HG03354 (cell line): Measurements from ENCODE around the gene TBC1D13.
"Not testable (repeated sequence)": the region's sequence is repeated elsewhere in the genome, so short reads cannot be mapped to it uniquely, and the experiment has no call there.

Source experiments
- ATAC-seq: cut with Tn5 transposase; IDR thresholded peaks from one replicate; pipeline ENCODE4 v1.9.1; 2021; ENCODE audit warnings: mild to moderate bottlenecking; ENCODE audit not compliant: unreplicated experiment, poor library complexity, severe bottlenecking

TBC1D13 gene

DNA sequence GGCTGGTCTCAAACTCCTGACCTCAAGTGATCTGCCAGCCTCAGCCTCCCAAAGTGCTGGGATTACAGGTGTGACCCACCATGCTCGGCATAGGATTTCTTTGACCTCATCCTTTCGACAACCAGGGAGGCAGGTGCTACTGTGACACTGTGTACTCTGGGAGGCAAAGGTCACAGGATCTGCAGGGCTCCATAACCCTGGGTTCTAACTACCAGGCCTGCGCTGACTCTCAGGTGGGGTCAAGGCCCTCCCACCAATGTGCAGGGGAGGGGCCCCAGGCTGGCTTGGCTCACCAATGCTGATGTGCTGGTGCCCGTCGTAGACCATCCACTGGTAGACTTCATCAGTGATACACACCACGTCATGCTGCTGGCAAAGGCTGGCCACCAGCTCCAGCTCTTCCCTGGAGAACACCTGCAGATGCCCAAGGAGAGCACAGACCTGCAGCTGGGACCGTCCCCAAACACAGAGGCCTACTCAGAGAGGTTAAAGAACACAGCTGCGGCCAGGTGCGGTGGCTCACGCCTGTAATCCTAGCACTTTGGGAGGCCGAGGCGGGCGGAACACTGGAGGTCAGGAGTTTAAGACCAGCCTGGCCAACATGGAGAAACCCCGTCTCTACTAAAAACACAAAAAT lies 49.6 kb downstream of the TBC1D13 start:
- ATAC-seq = no peak

DNA sequence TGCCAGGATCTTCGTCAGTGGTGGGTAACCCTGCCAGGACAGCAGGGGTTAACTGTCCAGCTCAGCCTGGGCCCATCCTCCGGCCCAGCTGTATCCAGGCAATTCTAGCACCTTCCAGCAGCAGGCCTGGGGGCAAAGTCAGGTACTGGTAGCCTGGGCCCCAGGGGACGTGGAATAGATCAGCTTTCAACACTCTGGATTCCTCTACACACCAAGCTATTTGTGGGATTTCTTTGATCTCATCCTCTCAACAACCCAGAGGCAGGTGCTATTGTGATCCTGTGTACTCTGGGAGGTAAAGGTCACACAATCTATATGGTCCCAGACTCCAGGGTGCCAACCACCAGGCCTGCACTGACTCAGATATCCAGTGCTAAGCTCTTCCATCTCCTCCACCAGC lies 51.3 kb downstream of the TBC1D13 start:
- no peak for ATAC-seq

DNA sequence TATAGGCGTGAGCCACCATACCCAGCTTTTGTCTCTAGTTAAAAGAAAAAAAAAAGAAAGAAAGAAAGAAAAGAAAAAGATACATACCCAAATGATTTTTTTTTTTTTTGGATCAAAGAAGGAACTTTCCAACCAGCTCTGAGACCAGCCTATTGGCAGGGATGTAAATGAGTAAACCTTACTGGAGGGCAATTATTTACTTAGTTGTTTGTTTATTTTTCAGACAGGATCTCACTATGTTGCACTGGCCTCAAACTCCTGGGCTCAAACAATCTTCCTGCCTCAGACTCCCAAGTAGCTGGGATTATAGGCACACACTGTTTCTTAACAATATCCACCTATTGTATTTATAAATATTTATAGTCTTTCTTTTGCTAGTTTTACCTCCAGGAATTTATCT lies 53.5 kb downstream of the TBC1D13 start:
- no peak for ATAC-seq

DNA sequence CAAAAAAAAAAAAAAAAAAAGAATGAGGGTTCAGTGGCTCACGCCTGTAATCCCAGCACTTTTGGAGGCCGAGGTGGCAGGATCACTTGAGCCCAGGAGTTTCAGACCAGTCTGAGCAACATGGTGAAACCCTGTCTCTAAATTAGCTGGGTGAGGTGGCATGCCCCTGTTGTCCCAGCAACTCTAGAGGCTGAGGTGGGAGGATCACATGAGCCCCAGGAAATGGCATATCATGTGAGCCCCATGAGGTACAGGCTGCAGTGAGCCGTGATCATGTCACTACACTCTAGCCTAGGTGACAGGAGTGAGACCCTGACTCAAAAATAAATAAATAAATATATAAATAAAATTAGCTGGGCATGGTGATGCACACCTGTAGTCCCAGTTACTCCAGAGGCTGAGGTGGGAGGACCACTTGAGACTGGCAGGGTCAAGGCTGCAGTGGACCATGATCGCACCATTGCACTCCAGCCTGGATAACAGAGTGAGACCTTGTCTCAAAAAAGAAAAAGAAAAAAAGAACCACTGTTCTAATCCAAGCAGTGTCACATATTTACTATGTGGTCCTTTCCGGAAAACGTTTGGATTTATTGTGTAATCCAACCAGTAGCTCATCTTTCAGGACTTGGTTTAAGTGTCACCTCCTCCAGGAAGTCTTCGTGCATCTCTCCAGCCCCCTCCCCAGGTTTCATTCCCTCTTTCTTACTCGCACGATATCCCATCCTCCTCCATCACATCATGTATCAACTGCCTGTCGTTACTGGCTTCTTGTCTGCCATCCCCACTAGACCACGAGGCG lies 54.8 kb downstream of the TBC1D13 start:
- no peak for ATAC-seq

DNA sequence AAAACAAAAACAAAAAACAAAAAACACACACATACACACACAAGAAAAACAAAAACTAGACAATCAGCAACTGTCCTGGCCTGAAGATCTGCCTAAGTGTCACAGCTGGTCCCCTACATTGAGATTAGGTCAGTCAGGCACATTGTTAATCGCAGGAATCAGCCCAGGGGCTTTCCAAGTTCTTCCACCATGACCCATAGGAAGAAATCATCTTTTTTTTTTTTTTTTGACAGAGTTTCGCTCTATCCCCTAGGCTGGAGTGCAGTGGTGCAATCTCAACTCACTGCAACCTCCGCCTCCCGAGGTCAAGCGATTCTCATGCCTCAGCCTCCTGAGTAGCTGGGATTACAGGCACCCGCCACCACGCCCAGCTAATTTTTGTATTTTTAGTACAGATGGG lies 56.1 kb downstream of the TBC1D13 start:
- ATAC-seq = not testable (repeated sequence)

DNA sequence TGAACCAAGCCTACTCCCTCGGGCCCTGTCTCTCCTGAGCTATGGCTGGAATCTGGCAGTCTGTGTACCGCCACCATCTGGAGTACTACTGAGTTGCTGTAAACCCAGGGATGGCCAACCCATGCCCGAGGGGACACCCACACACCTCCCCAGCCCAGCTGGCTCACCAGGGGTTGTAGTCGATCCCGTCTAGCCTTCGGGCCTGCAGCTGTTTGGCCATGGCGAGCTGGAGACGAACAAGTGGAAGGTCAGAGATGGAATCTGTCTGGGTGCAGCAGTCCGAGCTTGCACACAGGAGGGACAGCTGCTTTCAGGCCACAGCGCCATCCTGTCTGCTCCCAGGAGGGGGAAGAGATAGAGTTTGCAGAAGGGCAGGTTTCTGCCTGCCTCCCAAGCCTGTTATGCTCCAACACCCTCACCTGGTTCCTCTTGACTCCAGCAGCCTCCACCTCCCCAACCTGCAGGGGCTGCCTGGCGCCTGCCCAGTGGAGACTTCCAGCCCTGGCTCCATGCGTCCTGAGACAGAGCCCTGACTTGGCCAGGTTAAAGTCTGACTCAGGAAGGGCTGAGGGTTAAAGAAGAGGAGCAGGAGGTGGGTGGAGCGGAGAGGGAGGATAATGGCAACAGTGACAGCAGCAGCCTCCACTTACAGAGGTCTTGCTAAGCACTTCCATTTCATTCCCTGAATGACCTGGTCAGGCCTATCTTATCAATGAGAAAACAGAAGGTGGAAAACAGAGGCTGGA lies 58.3 kb downstream of the TBC1D13 start:
- ATAC-seq = no peak

DNA sequence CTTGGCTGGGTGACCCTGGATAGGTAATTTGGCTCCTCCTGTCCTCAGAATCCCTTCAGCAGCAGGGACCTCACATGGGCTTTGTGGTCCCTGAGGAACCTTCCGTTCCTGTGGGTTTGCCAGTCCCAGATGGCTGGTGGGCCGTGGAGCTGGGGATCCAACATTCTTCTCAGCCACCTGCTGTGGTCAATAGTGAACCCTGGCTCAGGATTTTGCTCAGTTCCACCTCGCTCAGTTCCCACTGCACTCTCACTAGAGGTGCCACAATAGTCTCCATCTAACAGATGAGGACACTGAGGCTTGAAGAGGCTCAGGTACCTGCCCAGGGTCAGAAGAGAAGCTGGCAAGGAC lies 59.6 kb downstream of the TBC1D13 start:
- ATAC-seq = no peak

DNA sequence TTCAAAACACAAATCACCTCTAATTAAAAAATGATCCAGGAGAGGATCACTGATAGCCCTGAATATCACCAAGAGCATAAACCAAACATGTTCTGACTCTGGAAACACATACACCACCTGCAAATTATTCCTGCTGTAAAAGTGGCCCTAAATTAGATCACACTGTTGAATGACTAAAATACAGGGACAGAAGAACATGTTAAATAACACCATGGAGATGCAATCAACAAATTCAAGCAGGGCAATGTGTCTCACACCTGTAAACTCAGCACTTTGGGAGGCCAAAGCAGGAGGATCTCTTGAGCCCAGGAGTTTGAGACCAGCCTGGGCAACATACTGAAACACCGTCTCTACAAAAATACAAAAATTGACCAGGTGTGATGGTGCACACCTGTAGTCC lies 60.8 kb downstream of the TBC1D13 start:
- no peak for ATAC-seq

DNA sequence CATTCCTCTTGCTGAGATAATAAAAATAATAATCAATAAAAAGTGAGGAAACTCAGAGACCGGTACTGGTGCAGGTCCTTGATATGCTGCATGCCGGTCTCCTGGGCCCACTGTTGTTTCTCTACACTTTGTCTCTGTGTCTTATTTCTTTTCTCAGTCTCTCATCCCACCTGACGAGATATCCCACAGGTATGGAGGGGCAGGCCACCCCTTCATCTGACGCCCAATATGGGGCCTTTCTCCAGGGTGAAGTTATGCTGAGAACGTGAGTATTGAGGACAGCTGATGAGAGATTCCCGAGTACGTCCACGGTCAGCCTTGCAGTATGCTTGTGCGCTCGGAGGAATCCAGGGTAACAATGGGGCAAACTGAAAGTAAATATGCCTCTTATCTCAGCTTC lies 64.0 kb downstream of the TBC1D13 start:
- ATAC-seq = not testable (repeated sequence)

DNA sequence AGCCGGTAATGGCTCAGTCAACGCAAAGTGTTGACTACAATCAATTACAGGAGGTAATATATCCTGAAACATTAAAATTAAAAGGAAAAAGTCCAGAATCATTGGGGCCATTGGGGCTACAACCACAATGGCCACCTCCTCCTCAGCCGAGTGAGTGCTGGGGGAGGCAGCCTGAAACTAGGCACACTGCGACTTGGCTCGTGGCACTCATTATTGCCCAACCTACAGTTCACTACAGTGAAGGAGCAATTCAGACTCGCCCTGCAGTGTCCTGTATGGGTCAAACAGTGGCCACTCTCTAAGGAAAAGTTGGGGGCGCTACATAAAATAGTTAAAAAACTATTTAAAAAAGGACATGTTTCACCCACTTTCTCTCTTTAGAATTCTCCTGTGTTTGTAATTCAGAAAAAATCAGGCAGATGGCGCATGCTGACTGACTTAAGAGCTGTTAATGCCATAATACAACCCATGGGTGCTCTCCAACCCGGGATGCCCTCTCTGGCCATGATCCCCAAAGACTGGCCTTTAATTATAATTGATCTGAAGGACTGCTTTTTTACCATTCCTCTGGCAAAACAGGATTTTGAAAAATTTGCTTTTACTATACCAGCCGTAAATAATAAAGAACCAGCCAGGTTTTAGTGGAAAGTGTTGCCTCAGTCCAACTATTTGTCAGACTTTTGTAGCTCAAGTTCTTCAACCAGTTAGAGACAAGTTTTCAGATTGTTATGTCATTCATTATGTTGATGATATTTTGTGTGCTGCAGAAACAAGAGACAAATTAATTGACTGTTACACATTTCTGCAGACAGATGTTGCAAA lies 64.9 kb downstream of the TBC1D13 start:
- not testable (repeated sequence) for ATAC-seq

DNA sequence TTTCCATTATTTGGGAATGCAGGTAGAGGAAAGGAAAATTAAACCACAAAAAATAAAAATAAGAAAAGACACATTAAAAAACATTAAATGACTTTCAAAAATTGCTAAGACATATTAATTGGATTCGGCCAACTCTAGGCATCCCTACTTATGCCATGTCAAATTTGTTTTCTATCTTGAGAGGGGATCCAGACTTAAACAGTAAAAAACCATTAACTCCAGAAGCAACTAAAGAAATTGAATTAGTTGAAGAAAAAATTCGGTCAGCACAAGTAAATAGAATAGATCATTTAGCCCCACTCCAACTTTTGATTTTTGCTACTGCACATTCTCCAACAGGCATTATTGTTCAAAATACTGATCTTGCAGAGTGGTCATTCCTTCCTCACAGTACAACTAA lies 65.6 kb downstream of the TBC1D13 start:
- not testable (repeated sequence) for ATAC-seq

DNA sequence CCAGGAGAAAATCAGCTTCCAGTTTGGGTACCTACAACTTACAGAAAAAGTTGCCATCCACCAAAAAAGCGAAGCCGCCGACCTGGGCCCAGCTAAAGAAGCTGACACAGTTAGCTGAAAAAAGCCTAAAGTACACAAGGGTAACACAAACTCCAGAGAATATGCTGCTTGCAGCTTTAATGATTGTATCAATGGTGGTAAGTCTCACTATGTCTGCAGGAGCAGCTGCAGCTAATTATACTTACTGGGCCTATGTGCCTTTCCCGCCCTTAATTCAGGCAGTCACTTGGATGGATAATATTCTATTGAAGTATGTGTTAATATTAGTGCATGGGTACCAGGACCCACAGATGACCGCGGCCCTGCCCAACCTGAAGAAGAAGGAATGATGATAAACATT lies 67.4 kb downstream of the TBC1D13 start:
- not testable (repeated sequence) for ATAC-seq

DNA sequence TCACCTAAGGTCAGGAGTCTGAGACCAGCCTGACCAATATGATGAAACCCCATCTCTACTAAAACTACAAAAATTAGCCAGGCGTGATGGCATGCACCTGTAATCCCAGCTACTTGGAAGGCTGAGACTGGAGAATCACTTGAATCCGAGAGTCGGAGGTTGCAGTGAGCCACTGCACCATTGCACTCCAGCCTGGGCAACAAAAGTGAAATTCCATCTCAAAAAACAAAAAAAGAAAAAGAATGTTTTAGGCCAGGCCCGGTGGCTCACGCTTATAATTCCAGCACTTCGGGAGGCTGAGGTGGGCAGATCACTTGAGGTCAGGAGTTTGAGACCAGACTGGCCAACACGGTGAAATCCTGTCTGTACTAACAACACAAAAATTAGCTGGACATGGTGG lies 71.4 kb downstream of the TBC1D13 start:
- not testable (repeated sequence) for ATAC-seq
